ENCODE data around the gene RFXAP.

RFXAP gene

DNA sequence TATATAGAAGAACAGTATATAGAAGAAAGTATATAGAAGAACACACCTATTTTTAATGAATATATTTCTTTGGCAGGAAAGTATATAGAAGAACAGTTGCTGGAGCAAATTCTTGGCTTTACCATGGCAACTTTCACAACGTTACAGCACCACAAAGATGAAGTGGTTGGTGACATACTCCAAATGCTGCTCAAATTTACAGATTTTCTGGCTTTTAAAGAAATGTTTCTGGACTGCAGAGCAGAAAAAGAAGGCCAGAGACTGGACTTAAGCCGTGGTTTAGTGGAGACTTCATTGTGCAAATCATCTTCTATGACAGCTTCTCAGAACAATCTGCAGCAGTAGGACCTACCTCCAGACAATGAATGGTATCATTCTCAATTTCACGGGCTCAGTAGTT, 24.3 kb upstream of the RFXAP start:
- no peak for DNase-seq (ENCODE audit: low read depth)
- H3K4me3 ChIP-seq (ENCODE audit: low read length) = no peak overlapping the region
- TF ChIP-seq CTCF (IDR thresholded peaks at IDR 0.05; ENCODE audit: insufficient read depth, low read depth, low read length, missing control alignments) = no peak

GRCh38 chr13:36795463-36795862, 23.6 kb upstream of the RFXAP start:
- no peak overlapping the region for H3K4me3 ChIP-seq (ENCODE audit: low read length)
- TF ChIP-seq CTCF (IDR thresholded peaks at IDR 0.05; ENCODE audit: insufficient read depth, low read depth, low read length, missing control alignments) = no peak
- no peak for DNase-seq (ENCODE audit: low read depth)

DNA sequence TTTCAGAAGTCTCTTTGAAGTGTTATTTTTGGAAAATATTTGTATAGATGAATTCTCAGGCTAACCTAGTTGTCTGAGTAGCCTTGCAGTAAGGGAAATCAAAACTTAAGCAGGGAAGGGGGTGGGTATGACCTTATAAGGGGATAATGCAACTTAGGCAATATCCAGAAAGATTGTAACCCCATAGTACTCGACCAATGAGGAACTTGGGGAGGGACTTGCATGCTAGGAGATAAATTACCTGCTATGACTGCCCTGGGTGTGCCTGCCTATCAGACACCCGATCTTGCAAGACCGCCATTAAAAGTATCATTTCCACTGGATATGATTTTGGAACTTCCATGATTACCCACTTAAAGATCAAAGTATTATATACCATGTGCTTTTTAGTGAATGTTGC, 23.0 kb upstream of the RFXAP start:
- DNase-seq (ENCODE audit: low read depth) = no peak
- H3K4me3 ChIP-seq (ENCODE audit: low read length) = no peak overlapping the region
- no peak for TF ChIP-seq CTCF (IDR thresholded peaks at IDR 0.05; ENCODE audit: insufficient read depth, low read depth, low read length, missing control alignments)

DNA sequence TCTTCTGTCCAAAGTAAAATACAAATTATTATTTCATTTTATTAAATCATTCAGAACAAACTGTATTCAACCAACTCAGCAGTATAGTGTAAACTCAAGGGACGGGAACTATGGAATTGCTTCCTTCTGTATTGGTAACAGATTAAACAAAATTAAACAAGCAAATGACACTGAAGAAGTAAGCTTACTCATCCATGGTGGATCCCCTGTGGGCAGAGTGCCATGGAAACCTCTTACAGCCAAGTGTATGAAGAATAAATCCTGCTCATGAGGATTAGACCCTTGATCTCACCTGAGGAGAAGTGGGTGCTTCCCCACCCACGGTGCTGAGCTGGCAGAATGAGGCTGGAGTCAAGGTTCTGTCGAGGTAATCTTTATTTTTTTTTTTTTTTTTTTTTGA, 18.0 kb upstream of the RFXAP start:
- TF ChIP-seq CTCF (IDR thresholded peaks at IDR 0.05; ENCODE audit: insufficient read depth, low read depth, low read length, missing control alignments) = no peak
- peak; percentile 53 for DNase-seq (ENCODE audit: low read depth)
- H3K4me3 ChIP-seq (ENCODE audit: low read length) = no peak overlapping the region

- TF ChIP-seq CTCF (IDR thresholded peaks at IDR 0.05; ENCODE audit: insufficient read depth, low read depth, low read length, missing control alignments) = no peak
- peak; percentile 42 for DNase-seq (ENCODE audit: low read depth)
- no peak overlapping the region for H3K4me3 ChIP-seq (ENCODE audit: low read length)
Measured at GRCh38 chr13:36804588-36804987, 14.4 kb upstream of the RFXAP start.

GRCh38 chr13:36806102-36806501, 12.9 kb upstream of the RFXAP start:
- no peak for DNase-seq (ENCODE audit: low read depth)
- TF ChIP-seq CTCF (IDR thresholded peaks at IDR 0.05; ENCODE audit: insufficient read depth, low read depth, low read length, missing control alignments) = no peak
- no peak overlapping the region for H3K4me3 ChIP-seq (ENCODE audit: low read length)

DNA sequence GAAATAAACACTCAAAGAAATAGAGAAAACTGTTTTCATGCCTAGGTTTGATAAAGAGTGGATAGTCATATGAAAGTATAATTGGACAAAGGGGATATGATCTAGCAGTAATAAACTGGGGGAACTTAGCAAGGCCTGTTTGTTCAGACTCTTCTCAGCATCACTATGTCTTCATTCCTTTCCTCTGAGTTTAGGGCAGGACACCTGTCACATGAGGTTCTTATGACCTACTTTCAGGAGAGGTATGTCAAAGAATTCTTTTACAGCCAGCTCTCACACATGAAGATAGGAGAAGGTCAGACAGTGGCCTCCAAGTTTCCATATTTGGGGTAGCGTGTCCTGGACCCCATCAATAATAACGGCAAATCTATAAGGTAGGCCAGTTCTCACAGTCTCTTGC, 11.4 kb upstream of the RFXAP start:
- peak; percentile 23 for DNase-seq (ENCODE audit: low read depth)
- TF ChIP-seq CTCF (IDR thresholded peaks at IDR 0.05; ENCODE audit: insufficient read depth, low read depth, low read length, missing control alignments) = no peak
- H3K4me3 ChIP-seq (ENCODE audit: low read length) = no peak overlapping the region

All from epithelial cell of esophagus (primary cell).